Neural cell (in vitro differentiated cells): ENCODE data around the gene TSPAN18.

Source experiments
- EP300 ChIP-seq: fragments of 450-650 bp; conservative IDR thresholded peaks from 2 replicates; pipeline ENCODE4 v1.6.1; 2014; ENCODE audit warnings: antibody characterized with exemption, mild to moderate bottlenecking, moderate library complexity; ENCODE audit not compliant: poor library complexity, severe bottlenecking
- EZH2 ChIP-seq: fragments of 200-600, 300-800 bp; shearing (Covaris generic), sonication (generic); IDR thresholded peaks from 2 replicates; pipeline ENCODE4 v1.6.1; 2014; ENCODE audit warnings: antibody characterized with exemption, low read length, borderline replicate concordance, mild to moderate bottlenecking; ENCODE audit not compliant: insufficient read depth, poor library complexity, severe bottlenecking
- MXI1 ChIP-seq: fragments of 450-650 bp; conservative IDR thresholded peaks from 2 replicates; pipeline ENCODE4 v1.6.1; 2014; ENCODE audit warnings: antibody characterized with exemption, mild to moderate bottlenecking; ENCODE audit not compliant: poor library complexity, severe bottlenecking
- POLR2AphosphoS5 ChIP-seq: IDR thresholded peaks from 2 replicates; pipeline ENCODE4 v1.6.1; 2012
- RAD21 ChIP-seq: fragments of 450-650 bp; conservative IDR thresholded peaks from 2 replicates; pipeline ENCODE4 v1.6.1; 2014; ENCODE audit warnings: antibody characterized with exemption, mild to moderate bottlenecking, moderate library complexity
- REST ChIP-seq: IDR thresholded peaks from 2 replicates; pipeline ENCODE4 v1.6.1; 2012; ENCODE audit warnings: borderline replicate concordance
- SMC3 ChIP-seq: fragments of 450-650 bp; conservative IDR thresholded peaks from 2 replicates; pipeline ENCODE4 v1.6.1; 2014; ENCODE audit warnings: antibody characterized with exemption, mild to moderate bottlenecking, moderate library complexity; ENCODE audit not compliant: poor library complexity
- TAF1 ChIP-seq: IDR thresholded peaks from 2 replicates; pipeline ENCODE4 v1.6.1; 2012; ENCODE audit warnings: low read depth
- TF ChIP-seq, protein P1 (sequence below): fragments of 450-650 bp; IDR thresholded peaks from 2 replicates; pipeline ENCODE4 v1.5.1; 2014; ENCODE audit warnings: antibody characterized with exemption, mild to moderate bottlenecking, moderate library complexity; ENCODE audit not compliant: poor library complexity, severe bottlenecking

DNA sequence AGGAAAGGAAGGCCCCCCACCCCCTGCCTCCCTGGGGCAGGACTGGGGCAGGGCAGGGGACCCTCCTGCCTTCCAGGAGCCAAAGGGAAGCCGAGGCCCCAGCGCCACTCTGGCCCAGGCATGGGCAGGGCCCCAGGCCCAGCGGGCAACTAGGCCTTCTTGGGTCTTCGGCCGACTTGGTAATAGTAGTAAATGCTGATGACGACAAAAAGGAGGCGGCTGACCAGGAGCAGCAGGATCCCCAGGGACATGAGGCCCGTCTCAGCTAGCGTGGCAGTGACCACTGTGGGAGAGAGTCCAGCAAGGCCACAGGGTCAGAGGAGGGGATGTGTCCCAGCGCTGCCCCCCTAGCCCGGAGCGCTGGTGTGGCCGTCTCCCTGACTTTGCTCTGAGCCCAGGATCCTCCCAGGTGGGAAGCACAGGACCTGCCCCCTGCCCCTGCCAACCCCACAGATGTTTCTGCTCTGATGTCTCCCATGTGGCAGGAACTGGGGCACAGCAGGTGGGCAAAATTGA lies 208.0 kb downstream of the TSPAN18 start:
- TF ChIP-seq, protein P1, sequence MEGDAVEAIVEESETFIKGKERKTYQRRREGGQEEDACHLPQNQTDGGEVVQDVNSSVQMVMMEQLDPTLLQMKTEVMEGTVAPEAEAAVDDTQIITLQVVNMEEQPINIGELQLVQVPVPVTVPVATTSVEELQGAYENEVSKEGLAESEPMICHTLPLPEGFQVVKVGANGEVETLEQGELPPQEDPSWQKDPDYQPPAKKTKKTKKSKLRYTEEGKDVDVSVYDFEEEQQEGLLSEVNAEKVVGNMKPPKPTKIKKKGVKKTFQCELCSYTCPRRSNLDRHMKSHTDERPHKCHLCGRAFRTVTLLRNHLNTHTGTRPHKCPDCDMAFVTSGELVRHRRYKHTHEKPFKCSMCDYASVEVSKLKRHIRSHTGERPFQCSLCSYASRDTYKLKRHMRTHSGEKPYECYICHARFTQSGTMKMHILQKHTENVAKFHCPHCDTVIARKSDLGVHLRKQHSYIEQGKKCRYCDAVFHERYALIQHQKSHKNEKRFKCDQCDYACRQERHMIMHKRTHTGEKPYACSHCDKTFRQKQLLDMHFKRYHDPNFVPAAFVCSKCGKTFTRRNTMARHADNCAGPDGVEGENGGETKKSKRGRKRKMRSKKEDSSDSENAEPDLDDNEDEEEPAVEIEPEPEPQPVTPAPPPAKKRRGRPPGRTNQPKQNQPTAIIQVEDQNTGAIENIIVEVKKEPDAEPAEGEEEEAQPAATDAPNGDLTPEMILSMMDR: no peak
- no peak for TF ChIP-seq TAF1
- TF ChIP-seq RAD21: no peak
- TF ChIP-seq EZH2: no peak
- peak; percentile 1 for TF ChIP-seq POLR2AphosphoS5
- TF ChIP-seq REST: no peak
- no peak for TF ChIP-seq EP300
- TF ChIP-seq SMC3: no peak
- TF ChIP-seq MXI1: no peak
